Loucy (cell line): ENCODE measurements around the gene KSR2.

Source experiments
- H2AFZ ChIP-seq: fragments of 200-600 bp; sonication (generic); 2 replicates; pipeline ENCODE4 v1.6.0; 2016; ENCODE audit warnings: antibody characterized with exemption, mild to moderate bottlenecking, low read length, moderate library complexity
- H3F3A ChIP-seq: fragments of 200-600 bp; 2 replicates; pipeline ENCODE4 v1.6.0; 2016; ENCODE audit warnings: antibody characterized with exemption, low read depth, mild to moderate bottlenecking
- H3K27me3 ChIP-seq: fragments of 200-600 bp; sonication (generic); 2 replicates; pipeline ENCODE4 v1.6.1; 2014; ENCODE audit warnings: low read length, mild to moderate bottlenecking; ENCODE audit not compliant: insufficient read depth, poor library complexity, severe bottlenecking
- H3K36me3 ChIP-seq: fragments of 200-600 bp; sonication (generic); 2 replicates; pipeline ENCODE4 v1.6.1; 2016; ENCODE audit warnings: low read length; ENCODE audit not compliant: insufficient read depth
- H3K4me1 ChIP-seq: fragments of 200-600 bp; sonication (generic); 2 replicates; pipeline ENCODE4 v1.5.1; 2014; ENCODE audit warnings: low read length, mild to moderate bottlenecking; ENCODE audit not compliant: insufficient read depth, poor library complexity, severe bottlenecking
- H3K4me2 ChIP-seq: fragments of 200-600 bp; sonication (generic); 2 replicates; pipeline ENCODE4 v1.6.0; 2014; ENCODE audit warnings: antibody characterized with exemption, low read length, low read depth, mild to moderate bottlenecking; ENCODE audit not compliant: poor library complexity, severe bottlenecking
- H3K4me3 ChIP-seq: fragments of 200-600 bp; sonication (generic); 2 replicates; pipeline ENCODE4 v1.5.1; 2014; ENCODE audit warnings: low read length, mild to moderate bottlenecking, mixed read lengths; ENCODE audit not compliant: poor library complexity, severe bottlenecking
- H3K79me2 ChIP-seq: fragments of 200-600 bp; sonication (generic); 2 replicates; pipeline ENCODE4 v1.6.1; 2014; ENCODE audit warnings: low read length; ENCODE audit not compliant: insufficient read depth
- H3K9ac ChIP-seq: fragments of 200-600 bp; sonication (generic); 2 replicates; pipeline ENCODE4 v1.6.0; 2014; ENCODE audit warnings: mild to moderate bottlenecking, low read depth, low read length, moderate library complexity; ENCODE audit not compliant: poor library complexity, severe bottlenecking
- H3K9me2 ChIP-seq: fragments of 200-600 bp; sonication (generic); replicated peaks from 2 replicates; pipeline ENCODE4 v1.6.1; 2016; ENCODE audit warnings: low read depth, low read length, mixed read lengths
- H3K9me3 ChIP-seq: fragments of 200-600 bp; sonication (generic); 2 replicates; pipeline ENCODE4 v1.6.1; 2014; ENCODE audit warnings: mild to moderate bottlenecking, antibody characterized with exemption, low read length, low read depth; ENCODE audit not compliant: insufficient read depth
- H4K20me1 ChIP-seq: fragments of 200-600 bp; sonication (generic); 2 replicates; pipeline ENCODE4 v1.6.0; 2014; ENCODE audit warnings: antibody characterized with exemption, low read length, mild to moderate bottlenecking; ENCODE audit not compliant: insufficient read depth, poor library complexity, severe bottlenecking
- EZH2phosphoT487 ChIP-seq: fragments of 200-600 bp; IDR thresholded peaks from 2 replicates; pipeline ENCODE4 v1.6.1; 2018; ENCODE audit warnings: antibody characterized with exemption, mild to moderate bottlenecking, moderate library complexity, borderline replicate concordance
- TF ChIP-seq, protein P1 (sequence below): fragments of 200-600 bp; sonication (generic); conservative IDR thresholded peaks from 2 replicates; pipeline ENCODE4 v1.5.1; 2014; ENCODE audit warnings: mild to moderate bottlenecking, antibody characterized with exemption, low read length

KSR2 gene

DNA sequence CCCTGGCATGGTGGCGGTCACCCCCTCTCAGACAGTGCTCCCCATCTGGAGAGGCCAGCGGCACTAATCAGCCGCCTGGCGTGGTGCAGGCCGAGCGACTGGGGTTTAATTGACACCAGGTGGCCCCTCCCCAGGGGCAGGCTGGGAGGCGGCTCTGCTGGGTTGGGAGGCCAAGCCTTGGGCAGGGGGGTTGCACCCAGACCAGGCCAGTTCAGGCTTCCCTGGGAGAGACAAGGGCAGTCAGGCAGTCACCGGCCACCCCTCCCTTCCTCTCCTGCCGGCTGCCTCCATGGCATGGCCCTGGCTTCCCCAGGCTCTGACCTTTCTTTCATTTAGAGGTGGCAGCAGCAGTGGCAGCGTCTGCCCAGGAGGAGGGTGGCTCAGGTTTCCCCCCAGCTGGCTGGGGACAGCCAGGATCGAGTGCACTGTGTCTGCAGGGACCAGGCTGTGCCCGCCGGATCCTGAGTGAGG is 529.2 kb downstream of the KSR2 start:
- Histone ChIP-seq H3K9me3 (no peaks in the 10 kb centered on the region), H3K4me3 (no peak overlapping the region), H3K4me1 (no peaks in the 10 kb centered on the region), H3K36me3 (no peaks in the 10 kb centered on the region), H4K20me1 (no peaks in the 10 kb centered on the region), H3F3A (no peaks in the 10 kb centered on the region), H3K79me2 (no peaks in the 10 kb centered on the region), H3K9ac (no peak overlapping the region), H3K27me3 (no peaks in the 10 kb centered on the region), H2AFZ (no peak overlapping the region), H3K4me2 (no peak overlapping the region), H3K9me2 (no peaks in the 10 kb centered on the region)
- TF ChIP-seq EZH2phosphoT487: no peak
- TF ChIP-seq, protein P1, sequence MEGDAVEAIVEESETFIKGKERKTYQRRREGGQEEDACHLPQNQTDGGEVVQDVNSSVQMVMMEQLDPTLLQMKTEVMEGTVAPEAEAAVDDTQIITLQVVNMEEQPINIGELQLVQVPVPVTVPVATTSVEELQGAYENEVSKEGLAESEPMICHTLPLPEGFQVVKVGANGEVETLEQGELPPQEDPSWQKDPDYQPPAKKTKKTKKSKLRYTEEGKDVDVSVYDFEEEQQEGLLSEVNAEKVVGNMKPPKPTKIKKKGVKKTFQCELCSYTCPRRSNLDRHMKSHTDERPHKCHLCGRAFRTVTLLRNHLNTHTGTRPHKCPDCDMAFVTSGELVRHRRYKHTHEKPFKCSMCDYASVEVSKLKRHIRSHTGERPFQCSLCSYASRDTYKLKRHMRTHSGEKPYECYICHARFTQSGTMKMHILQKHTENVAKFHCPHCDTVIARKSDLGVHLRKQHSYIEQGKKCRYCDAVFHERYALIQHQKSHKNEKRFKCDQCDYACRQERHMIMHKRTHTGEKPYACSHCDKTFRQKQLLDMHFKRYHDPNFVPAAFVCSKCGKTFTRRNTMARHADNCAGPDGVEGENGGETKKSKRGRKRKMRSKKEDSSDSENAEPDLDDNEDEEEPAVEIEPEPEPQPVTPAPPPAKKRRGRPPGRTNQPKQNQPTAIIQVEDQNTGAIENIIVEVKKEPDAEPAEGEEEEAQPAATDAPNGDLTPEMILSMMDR: no peak

DNA sequence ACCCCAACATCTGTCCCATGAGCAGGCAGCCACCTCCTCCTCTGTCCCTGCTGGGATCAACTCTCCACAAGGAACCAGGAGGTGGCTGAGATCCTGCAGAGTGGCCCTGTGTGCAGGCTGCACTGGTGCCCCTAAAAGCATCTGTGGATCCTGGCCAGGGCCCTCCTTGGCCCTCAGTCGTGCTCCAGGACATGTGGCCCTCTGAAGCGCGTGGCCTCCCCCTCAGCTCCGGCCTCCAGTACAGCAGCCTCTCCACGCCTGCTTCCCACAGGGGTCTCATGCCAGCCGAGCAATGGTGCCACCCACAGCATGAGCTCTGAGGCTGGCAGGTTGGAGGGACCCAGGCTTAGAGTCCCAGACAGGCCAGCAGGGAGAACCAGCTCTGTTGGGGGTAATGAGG is 530.0 kb downstream of the KSR2 start:
- Histone ChIP-seq H3K36me3 (no peaks in the 10 kb centered on the region), H3K4me2 (no peak overlapping the region), H3F3A (no peaks in the 10 kb centered on the region), H3K9me3 (no peaks in the 10 kb centered on the region), H4K20me1 (no peaks in the 10 kb centered on the region), H2AFZ (no peak overlapping the region), H3K9me2 (no peaks in the 10 kb centered on the region), H3K4me1 (no peaks in the 10 kb centered on the region), H3K79me2 (no peaks in the 10 kb centered on the region), H3K9ac (no peak overlapping the region), H3K27me3 (no peaks in the 10 kb centered on the region), H3K4me3 (no peak overlapping the region)
- TF ChIP-seq, protein P1: no peak
- no peak for TF ChIP-seq EZH2phosphoT487

DNA sequence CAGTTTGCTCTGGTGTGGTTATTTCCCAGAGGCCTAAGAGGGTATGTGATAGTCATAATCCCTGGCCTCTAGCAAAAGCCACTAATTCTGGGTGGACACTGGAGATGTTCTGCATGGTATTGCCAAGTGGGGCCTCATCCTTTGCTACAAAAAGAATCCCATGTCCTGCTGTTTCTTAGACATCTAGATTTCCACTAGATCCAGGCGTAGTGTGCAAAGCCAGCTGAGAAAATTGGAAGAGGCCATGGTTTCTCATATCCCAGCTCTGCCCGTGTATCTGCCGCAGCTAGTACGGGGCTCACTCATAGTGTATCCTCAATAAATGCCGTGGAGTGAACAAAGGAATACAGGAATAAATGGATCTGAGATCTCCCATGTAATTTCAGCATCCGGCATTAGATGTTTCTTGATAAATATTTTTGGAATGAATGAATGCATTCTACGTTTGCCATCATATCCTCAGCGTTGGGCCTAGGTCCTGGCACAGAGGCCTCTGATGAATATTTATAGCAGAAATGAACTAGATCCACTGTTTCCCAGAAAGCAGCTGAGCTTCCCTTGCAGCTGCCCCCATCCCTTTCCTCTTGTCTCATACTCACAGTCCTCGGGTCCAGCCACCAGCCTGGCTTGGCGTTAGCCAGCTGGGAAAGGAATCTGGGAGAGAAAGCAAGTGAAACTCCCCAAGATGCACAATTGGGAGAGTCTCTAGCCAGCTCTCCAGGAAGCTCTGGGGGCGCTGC is 531.1 kb downstream of the KSR2 start:
- Histone ChIP-seq H3K4me1 (no peaks in the 10 kb centered on the region), H3K36me3 (no peaks in the 10 kb centered on the region), H3K9me3 (no peaks in the 10 kb centered on the region), H3K27me3 (no peaks in the 10 kb centered on the region), H3K4me2 (no peak overlapping the region), H3K79me2 (no peaks in the 10 kb centered on the region), H2AFZ (no peak overlapping the region), H4K20me1 (no peaks in the 10 kb centered on the region), H3K9ac (no peak overlapping the region), H3F3A (no peaks in the 10 kb centered on the region), H3K9me2 (no peaks in the 10 kb centered on the region), H3K4me3 (no peak overlapping the region)
- TF ChIP-seq, protein P1: no peak
- TF ChIP-seq EZH2phosphoT487: no peak
